GOT3 (cell line): ENCODE measurements around the gene LDLRAD4.

ENCODE experiments used
- DNase-seq: peaks from one replicate; lab custom pipeline; 2025; ENCODE audit warnings: mixed read lengths; lab: John Stamatoyannopoulos, UW

The LDLRAD4 gene

DNA sequence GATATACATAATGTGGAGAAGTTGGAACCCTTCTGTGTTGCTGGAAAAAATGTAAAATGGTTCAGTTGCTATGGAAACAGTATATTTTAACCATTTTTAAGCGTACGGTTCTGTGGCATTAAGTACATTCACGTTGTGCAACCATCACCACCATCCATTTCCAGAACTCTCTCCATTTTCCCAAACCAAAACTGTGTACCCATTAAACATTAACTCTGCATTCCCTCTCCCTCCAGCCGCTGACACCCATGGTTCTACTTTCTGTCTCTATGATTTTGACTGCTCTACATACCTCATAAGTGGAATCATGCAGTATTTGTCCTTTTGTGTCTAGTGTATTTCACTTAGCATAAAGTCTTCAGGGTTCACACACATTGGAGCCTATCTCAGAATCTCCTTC, 67.3 kb downstream of the LDLRAD4 start:
- no peak for DNase-seq

DNA sequence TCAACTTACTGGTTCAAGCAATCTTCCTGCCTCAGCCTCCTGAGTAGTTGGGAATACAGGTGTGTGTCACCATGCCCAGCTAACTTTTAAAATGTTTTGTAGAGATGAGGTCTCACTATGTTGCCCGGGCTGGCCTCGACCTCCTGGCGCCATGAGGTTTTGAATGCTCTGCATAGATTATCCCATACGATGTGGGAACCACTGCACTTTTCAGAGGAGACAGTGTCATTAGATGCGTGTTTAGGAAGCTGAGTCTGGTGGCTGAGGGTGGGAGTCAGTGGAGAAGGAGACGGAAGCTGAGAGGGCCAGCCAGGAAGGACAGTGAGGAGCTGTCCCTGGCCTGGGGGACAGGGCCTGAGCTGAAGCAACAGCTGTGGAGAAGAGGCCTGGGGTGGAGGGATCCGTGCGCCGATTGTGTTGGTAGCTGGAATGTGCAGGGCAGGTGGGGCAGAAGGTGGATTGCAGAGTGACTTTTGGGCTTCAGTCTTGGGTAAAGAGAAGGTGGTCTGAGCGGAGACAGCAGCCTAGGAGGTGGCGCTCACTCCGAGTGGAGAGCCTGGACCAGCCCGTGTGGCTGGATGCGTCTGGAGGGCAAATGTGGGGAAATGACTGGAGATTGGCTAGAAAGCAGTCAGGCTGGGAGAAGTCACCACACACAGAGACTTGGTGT, 68.0 kb downstream of the LDLRAD4 start:
- DNase-seq, result no peak

DNA sequence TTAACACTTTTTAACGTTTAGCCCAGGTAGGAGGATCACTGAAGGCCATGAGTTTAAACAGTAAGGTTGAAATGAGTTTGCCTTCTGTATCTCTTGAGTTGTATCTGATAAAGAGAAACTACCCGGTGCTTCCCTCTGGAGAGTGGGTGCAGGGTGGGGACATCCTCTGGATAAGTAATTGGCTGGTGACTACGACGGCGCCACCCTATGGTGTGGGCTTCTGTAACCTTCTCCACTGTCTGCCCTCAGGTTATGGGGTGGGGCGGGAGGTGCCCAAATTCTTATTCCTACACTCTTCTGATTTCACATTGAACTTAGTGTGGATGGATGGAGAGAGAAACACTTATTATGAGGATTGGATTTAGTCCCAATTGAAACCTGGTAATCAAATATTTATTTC, 68.8 kb downstream of the LDLRAD4 start:
- no peak for DNase-seq

DNA sequence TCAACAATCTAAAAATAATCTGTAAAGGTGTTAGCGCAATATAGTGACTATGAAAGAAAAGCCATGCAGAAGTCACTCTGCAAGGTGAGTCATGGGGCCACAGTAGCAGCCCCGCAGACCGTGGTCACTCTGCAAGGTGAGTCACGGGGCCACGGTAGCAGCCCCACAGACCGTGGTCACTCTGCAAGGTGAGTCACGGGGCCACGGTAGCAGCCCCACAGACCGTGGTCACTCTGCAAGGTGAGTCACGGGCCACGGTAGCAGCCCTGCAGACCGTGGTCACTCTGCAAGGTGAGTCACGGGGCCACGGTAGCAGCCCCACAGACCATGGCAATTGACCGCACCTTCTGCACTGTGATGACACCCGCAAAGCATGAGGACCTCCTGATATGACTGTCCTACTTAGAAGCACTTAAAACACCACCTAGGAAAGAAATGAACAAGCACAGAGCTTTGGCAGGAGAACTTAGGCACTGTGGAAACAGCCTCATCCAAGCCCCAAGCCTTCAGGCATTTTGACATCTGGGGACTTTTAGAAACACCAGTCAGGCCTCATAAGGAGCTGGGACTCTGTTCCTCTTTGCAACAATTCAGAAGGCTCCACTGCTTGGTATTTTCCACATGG, 70.1 kb downstream of the LDLRAD4 start:
- DNase-seq, result no peak

DNA sequence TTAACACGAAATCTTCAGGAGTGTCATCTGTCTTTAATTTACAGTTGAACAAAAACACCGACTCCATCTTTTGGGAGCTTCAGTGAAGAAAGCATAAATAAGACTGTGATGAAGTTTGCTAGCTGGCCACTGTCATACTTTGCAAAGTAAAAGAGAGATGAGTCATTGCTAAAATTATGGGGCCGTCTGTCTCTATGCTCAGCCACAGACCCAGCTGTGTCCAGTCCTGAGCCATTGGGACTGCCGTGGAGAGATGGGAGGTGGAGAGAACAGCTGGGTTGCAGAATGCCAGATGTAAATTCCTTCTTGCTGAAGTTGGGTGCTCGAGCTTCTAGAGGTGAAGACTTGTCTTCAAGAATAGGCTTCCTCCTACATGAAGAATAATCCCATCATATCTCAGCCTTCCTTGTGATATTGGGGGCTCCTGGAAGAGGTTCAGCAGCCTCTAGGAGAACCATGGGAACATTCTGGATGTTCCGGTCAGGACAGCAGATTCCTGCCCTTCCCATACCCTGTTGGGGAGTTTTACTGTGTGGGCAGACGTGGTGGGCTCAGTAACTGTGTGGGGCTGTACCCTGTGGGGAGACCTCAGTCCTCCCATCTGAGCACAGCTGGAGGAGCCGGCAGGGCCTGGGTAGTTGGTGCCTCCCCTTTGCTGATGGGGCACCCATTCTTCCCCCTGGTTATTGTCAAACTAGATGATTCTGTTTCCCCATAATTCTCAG, 71.1 kb downstream of the LDLRAD4 start:
- DNase-seq, result no peak

DNA sequence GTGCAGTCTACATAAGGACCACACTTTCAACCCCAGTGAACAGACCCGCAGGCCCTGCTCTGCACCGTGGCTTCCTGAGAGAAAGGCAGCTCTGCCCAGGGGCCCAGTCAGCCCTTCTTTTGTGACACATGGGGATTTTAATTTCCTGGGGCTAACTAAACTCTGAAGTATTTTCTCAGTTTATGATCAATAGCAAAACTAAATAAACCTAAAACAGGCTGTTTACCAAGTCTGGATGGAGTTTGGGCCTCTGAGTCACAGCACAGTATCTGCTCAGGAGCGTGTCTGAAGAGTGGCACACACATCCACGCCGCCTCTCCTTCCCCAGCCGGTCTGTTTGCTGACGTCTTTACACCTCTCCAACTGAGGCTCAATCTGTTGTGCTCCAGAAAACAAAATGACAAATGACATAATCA, 72.3 kb downstream of the LDLRAD4 start:
- no peak for DNase-seq

DNA sequence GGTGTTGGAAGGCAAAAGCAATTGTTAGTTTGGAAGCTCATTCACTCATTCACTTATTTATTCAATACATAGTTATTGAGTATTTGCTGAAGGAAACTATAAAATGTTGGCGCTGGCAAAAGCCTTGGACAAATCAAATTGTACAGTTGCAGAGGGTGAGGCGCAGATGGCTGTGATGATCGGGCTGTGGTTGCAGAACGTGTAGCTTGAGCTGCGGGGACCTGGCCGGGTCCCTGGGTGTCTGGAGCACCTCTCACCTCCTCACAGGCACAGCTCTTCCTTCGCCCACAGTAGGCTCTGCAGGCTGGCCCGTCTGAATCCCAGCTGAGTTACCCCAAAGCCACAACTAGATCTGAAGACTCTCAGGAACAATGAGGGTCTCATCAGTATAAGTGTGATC, 72.7 kb downstream of the LDLRAD4 start:
- no peak for DNase-seq

DNA sequence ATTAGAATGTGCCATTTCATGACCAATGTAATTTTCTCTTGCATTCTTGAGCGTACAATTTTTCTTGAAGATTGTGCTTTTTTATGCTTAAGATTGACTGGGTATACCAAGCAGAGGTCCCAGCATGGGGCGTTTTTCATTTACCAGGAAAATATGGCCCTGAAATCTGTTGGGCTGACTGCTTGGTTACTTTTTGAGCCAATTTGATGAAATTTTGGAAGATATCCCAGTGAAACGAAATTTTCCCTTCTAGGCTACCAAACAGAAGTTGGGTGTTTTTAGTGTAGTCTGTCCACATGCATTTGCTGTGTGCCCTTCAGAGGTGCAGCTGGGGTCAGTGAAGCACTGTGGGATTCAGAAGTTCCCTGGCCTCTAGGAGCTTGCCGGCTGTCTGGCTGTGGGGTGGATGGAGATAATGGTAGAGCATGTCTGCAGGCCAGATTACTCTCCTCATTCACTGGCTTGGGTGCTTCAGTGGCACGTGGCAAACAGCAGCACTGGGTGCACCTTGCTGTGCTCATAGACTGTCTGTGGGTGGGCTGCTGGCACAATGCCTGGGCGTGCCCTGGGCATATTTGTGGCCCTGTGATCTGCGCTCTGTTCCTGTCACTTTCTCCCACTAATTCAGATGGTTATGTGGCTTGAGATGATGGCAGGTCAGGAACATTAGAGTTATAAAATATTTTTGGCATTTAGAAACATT, 73.3 kb downstream of the LDLRAD4 start:
- DNase-seq, result no peak

DNA sequence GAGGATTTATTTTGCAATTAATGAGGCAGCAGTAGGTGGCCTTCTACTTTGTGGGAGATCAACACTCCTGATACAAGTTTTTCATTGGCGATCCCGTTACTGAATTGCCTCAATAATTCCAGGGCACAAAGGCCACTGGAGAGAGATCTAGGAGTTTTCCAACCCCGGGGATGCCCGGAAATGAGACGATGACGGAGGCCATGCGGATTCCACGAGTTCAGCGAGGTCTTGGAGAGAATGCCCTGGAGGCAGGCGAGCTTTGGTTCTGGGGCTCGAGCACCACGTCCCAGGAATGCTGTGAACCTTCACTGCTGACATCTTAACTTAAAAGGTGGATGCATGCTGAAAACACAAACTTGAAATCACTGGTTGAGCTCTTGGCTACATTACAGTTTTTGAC, 74.2 kb downstream of the LDLRAD4 start:
- DNase-seq, result no peak

DNA sequence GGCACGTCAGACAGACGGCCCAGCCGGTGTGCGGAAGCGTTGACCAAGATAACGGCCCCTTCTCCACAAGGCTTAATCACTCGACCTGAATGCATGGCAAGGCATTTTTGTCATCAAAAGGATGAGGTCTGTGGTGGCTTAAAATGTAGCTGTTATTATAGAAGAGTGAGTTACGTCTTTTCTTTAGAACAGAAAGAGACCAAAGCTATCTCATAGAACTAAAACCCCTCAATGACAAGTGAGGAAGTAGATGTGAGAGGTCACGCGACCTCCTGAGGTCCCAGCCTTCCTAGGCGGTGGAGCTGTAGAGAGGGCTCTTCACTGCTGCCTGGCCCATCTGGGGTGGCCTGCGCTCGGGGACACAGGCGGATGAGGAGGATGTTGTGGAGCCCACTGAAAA, 75.7 kb downstream of the LDLRAD4 start:
- no peak for DNase-seq

DNA sequence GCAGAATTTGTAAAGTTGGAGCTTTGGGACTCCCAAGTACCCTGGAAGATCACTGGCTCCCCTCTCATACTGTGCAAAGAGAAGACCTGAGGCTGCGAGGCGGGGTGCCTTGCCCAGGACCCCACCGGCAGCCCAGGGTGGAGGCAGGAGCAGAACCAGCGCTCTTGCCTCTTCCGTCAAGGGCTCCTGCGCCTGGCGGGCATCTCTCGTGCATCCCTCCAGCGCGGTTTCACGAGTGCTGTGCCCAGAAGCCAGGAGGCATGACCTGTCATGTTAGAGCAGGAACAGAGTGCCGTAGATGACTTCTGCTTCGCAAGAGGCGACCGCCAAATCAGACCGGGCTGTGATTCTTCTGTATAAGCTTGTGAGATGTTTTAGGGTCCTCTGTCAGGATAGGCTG, 77.3 kb downstream of the LDLRAD4 start:
- no peak for DNase-seq

DNA sequence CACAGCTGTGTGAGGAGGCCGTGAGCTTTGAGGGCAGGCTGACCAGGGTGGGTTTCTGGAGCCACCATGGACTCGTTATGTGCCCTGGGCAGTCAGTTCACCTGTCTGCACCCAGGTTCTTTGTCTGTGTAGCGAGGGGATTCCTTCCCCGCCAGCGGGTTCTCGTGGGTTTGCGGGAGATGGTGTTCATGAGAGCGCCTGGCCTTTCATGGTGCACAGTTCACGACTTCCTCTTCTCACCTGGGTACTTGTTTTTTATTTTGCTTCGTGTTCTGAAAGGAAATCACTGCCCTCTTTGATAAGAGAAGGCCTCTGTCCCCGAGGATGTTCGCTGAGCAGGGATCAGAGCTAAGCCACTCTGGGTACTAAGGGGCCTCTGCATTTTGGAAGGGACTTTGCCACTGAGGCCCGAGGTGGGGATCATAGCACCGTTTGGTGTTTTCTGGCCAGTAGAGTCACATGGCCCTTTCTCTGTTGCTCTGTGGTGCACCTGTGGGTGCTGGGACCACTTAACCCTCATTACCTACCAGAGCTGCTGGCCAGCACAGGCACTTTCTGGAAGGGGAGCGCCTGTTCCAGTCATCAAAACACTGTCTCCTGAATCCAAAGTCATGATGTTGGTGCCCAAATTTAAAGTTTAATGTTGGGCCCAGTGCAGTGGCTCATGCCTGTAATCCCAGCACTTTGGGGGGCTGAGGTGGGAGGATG, 78.5 kb downstream of the LDLRAD4 start:
- DNase-seq, result no peak

DNA sequence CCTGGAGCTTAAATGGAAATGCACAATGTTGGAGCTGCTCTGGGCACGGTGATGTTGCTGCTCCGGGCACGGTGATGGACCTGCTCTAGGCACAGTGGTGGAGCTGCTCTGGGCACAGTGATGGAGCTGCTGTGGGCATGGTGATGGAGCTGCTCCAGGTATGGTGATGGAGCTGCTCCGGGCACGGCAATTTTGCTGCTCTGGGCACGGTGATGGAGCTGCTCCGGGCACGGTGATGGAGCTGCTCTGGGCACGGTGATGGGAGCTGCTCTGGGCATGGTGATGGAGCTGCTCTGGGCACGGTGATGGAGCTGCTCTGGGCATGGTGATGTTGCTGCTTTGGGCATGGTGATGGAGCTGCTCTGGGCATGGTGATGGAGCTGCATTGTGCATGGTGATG, 79.7 kb downstream of the LDLRAD4 start:
- DNase-seq, result no peak

DNA sequence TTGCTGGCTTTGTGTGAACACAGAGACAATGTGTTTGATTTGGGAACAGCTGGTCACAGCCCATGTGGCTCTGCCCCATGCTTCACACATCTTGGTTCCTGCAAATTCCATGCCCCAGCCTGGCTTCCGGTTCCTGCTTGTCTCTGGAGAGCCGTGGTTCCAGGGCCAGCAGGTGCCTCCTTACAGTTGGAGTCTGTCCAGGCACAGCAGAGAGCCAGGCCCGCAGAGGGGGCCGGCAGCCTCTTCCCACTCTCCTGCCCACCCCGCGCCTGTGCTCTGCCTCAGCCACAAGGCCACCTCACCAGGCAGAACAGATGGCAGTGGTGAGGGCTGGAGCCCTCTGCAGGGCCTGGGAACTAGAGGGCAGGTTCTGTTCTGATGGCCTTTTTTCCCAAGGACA, 81.5 kb downstream of the LDLRAD4 start:
- no peak for DNase-seq

DNA sequence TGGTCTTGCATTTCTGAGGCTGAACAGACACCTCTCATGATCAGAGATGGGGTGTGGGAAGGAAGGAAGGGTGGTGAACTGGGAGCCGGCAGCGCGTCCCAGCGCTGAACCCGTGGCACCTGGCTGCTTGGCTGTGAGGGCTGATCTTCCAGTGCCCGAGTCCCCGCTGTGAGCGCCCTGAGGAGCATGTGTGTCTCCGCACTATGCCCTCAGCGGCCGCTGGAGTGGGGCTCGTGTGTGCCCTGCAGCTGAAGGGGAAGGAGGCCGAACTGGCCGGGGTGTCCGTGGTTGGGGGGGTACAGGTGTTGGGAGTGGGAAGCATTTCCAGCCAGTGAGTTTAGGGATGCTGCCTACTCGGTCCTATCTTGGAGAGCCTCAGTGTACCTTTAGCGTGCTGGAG, 82.2 kb downstream of the LDLRAD4 start:
- no peak for DNase-seq

DNA sequence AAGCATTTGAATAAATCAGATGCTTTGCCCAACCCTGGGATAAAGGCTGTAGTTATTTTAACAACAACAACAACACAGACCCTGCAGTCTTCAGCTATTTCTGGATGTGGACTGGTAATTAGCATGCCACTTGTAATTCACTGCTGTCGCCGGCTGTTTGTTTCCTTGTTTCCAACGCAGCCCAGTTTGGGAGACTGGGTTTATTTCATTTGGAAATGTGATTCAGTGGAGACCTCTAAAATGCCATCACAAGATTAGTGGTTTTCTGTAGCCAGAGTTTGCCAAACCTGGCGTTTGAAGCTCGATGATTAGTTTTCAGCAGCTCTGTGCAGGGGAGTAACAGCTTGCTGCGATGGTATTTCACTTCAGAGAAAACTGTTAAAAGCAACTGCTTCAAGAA, 83.5 kb downstream of the LDLRAD4 start:
- no peak for DNase-seq

DNA sequence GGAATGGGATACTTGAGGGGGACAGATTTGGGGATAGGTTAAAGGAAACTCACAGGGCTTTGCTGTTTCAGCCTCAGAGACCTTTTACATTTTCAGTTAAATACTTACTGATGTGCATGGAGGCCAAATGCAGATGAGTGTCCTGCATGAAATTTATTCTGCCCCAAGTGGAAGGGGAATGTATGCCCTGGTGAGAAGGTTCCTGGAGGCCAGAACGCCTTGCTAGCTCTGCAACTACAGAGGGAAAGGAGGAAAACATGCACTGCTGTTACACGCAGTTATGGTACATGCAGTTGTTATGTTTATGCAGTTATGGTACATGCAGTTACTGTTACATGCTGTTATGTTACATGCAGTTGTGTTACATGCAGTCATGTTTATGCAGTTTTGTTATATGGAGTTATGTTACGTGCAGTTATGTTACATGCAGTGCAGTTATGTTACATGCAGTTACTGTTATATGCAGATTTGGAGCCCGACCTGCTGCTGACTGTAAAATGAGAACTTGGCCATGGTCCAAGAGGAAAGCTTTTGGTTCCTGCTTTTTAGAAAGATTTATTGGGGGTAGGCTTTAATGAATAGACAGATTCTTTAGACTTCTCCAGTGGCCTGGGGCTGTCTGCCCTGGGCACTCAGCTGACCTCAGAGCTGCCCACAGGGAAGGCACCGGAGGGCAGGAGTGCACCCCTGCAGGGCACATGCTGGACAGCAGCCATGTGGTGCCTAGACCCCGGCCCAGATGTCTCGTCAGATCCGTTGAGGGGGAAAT, 84.1 kb downstream of the LDLRAD4 start:
- DNase-seq, result no peak

DNA sequence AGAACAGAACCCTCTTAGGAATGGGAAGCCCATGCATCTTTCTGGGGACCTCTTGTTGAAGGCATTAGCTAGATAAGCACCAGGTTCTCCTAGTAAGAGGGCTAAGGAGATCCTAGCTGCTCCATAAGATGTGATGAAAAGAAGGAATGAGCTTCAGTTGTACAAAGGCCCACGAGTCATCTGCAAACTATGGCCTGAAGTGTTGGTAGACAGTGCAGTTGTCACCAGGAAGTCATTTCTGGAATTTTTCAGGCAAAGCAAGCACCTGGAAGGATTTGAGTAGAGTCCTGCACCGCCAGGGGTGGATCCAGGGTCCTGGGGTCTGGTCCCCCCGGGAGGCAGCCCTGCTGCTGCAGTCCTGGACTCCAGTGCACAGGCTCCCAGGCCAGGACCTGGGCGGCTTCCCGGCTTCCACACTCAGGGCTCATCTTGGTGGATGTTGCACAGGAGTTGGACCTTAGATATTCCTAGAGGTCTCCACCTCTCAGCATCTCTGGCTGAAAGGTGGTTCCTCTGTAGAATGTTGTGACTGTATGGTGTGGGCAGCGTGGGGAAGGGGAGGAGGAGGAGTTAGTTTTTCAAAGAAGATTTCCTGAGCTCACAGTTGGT, 85.3 kb downstream of the LDLRAD4 start:
- no peak for DNase-seq

DNA sequence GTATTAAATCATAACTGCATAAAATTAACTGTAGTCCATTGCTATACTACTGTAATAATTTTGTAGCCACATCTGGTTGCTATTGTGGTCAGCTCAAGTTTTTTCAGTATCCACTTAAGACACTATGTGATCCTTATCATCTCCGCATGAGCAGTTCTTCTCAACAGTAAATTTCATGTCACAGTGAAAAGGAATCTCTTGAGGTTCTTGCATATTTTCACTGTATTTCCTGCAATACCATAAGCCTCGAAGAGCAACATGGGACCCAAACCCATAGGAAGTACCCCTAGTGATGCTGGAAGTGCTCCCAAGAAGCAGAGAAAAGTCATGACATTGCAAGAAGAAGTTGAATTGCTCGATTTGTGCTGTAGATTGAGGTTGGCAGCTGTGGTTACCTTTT, 86.7 kb downstream of the LDLRAD4 start:
- no peak for DNase-seq

DNA sequence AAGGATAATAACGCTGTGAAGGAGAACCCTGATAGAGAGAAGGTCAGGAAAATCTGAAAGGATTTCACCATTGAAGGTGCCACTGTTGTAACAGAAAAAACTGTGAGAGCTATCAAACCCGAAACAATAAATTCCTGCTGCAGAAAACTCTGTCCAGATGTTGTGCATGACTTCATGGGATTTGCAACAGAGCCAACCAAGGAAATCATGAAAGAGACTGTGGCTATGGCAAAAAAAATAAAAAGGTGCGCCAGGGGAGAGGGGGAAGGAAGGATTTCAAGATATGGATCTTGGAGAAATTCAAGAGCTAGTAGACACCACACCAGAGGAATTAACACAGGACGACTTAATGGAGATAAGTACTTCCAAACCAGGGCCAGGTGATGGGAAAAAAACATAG, 88.0 kb downstream of the LDLRAD4 start:
- no peak for DNase-seq

DNA sequence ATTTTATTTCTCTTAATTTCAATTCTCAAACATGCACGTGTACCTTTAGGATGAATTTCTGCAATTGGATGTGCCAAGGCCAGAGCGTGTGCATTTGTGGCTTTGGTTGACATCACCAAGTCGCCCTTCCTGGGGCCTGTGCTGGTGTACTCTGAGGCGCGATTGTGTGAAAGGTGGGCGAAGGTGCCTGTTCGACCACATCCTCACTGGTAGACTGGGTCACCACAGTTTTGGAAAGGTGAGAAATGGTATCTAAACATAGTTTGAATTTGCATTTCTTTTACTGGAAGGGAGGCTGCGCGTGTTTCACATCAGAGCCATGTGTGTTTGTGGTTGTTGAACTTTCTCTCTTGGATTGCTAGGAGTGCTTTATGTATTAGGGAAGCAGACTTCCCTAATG, 89.8 kb downstream of the LDLRAD4 start:
- no peak for DNase-seq
